CD4-positive, alpha-beta T cell treated with Interleukin-17A for 4 hours (primary cell): Measurements from ENCODE around the gene UBB.
"Not testable (repeated sequence)": the region's sequence is repeated elsewhere in the genome, so short reads cannot be mapped to it uniquely, and the experiment has no call there.

Source experiments
- DNase-seq: peaks from one replicate; pipeline ENCODE4 v3.0.0-alpha.2; 2020; ENCODE audit warnings: mixed read lengths

UBB gene

DNA sequence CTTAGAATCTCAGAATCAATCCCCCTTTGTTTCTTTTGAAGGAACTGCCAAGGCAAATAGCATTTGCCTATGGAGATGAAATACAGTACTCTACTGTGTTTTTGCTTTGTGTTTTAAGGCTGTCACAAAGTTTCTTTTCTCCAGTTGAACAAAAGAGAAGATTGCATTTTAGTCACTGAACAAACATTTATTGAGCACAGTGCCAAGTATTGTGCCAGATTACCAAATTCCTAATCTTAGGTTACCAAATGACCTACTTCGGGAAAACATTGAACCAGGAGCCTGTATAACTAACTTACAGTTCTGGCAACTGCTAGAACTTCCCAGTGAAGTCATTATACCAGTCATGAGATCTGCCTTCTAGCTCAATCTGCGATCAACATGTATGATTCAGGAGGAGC is 3.0 kb upstream of the UBB start:
- no peak for DNase-seq

DNA sequence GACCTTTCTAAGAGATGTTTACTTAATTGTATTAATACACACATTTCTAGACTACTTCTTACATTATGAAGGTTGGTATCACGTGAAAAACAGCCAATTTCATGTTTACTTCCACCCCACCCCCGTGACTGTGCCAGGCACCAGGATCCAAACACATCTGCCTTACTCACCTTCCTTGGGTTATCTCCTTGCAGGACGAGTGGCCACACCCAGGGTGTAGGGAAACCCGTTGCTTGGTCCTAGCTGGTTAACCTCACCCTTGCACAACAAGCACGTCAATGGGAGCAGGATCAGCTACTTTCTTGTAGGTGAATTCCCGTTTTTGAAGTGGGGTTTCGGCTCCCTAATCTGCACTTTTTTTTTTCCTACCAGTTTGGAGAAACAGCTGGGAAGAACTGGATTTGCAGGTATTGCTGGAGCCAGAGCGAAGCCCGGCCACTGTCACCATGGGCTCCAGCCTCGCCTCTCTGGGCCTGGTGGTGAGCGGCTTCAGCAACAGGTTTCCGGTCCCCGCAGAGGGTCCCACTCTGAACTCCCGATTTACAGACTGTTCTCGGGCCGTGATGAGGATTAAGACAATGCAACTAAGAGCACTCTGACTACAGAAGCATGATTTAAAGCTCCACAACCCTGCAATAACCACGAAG is 2.1 kb upstream of the UBB start:
- no peak for DNase-seq

DNA sequence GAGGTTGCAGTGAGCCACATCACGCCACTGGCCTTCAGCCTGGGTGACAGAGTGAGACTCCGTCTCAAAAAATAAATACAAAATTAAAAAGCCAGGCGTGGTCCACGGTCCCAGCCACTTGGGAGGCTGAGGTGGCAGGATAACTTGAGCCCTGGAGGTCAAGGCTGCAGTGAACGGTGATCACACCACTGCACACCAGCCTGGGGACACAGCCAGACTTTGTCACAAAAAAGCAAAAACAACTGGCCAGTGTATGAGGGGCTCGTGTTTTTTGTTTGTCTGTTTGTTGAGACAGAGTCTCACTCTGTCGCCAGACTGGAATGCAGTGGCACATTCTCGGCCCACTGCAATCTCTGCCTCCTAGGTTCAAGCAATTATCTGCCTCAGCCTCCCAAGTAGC is 1.2 kb upstream of the UBB start:
- no peak for DNase-seq

DNA sequence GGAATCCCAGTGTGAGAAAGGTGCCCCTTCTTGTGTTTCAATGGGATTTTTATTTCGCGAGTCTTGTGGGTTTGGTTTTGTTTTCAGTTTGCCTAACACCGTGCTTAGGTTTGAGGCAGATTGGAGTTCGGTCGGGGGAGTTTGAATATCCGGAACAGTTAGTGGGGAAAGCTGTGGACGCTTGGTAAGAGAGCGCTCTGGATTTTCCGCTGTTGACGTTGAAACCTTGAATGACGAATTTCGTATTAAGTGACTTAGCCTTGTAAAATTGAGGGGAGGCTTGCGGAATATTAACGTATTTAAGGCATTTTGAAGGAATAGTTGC is 567 bp downstream of the UBB start:
- DNase-seq = no peak

DNA sequence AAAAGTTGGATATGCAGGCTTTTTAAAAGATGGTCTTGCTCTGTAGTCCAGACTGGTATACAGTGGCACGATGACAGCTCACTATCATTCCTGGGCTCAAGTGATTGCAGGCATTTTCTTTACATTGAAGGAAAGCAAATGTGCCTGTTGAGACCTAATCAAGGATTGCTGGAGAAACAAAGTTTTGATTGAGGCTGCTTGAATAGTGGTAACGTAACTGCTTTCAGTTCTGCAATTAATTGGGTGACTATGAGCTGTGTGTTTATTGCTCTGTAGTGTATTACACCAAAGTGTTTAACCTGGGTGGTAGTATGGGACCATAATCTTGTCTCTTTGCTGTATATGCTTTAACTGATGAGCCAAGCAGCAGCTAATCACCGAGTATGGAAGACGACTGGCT is 2.3 kb downstream of the UBB start:
- DNase-seq = no peak

DNA sequence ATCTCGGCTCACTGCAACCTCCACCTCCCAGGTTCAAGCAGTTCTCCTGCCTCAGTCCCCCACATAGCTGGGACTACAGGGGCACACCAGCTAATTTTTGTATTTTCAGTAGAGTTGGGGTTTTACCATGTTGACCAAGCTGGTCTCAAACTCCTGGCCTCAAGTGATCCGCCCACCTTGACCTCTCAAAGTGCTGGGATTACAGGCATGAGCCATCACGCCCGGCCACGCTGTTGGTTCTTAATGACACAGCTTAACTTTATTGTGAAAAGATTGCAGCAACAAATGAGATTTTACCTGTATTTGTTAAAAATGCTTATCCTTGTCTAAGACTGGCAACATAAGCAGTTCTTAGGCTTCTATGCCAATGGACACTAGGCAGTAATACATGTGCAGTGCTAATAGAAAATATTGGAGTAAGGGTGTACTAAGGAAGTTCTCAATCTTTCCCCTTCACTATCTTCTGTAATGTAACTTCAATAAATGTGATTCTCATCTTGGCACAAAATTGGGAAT is 2.9 kb downstream of the UBB start:
- DNase-seq = no peak

DNA sequence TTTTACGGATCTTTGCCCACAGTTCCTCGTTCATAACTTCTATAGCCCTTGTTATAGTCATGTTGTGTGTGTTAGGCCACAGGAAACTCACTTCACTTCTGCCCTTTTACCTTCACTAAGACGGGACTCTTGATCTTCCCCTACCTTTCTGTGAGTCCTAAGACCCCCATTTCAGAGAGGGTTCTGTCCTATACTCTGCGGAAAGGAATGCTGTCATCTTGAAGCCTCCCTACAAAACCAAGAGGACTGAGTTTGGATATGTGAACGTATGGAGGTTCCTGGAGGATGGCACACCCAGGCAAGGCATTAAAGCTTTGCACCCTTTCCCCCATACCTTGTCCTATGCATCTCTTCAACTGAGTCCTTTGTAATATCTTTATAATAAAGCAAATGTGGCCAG is 3.7 kb downstream of the UBB start:
- no peak for DNase-seq

DNA sequence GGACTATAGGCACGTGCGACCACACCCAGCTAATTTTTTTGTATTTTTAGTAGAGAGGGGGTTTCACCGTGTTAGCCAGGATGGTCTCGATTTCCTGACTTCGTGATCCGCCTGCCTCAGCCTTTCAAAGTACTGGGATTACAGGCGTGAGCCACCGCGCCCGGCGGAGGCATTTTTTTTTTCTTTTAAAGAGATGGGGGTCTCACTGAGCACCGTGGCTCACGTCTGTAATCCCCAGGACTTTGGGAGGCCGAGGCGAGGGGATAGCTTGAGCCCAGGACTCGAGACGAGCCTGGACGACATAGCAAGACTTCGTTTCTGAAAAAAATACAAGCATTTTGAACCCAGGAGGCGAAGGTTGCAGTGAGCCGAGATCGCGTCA is 5.2 kb downstream of the UBB start:
- not testable (repeated sequence) for DNase-seq

DNA sequence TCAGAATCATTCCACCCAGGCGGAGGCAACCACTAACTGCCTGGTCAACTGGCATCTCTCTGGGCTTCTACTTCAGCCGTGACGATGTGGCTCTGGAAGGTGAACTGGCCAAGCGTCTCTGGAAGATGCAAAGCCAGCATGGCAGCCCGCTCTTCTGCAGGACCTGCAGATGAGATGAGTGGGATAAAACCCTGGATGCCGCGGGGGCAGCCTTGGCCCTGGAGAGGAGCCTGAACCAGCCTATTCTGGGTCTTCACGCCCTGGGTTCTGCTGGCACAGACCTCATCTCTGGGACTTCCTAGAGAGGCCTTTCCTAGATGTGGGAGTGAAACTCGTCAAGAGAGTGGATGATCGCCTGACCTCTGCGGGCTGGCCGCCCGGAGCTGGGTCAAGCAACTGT is 10.6 kb downstream of the UBB start:
- no peak for DNase-seq

DNA sequence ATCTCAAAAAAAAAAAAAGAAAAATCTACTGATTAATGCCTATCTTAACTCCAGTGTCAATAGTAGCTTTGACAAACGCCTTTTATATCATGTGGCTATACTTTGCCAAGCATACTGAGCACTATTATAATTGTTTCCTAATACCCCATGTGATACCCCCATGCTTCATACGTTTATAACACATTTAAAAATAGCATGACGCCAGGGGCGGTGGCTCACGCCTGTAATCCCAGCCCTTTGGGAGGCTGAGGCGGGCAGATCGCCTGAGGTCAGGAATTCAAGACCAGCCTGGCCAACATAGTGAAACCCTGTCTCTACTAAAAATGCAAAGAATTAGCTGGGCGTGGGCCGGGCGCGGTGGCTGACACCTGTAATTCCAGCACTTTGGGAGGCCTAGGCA is 11.6 kb downstream of the UBB start:
- DNase-seq = not testable (repeated sequence)

DNA sequence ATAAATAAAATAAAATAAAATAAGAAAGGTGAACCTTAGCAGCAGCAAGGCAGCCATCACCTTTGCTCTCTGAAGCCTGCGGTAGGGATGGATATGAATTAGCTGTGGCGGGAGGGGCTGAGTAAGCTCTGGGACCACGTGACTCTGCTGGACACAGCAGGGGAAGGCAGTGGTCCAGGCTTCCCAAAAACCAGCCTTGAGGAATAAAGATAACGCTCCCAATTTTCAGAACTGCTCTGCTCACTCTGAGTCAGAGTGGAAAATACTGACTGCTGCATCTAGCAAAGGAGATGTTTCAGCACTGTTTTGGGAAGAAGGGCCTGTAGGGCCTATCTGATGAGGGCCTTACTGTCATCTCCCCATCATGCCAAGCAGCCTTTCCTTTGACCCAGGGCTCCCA is 15.0 kb downstream of the UBB start:
- not testable (repeated sequence) for DNase-seq

DNA sequence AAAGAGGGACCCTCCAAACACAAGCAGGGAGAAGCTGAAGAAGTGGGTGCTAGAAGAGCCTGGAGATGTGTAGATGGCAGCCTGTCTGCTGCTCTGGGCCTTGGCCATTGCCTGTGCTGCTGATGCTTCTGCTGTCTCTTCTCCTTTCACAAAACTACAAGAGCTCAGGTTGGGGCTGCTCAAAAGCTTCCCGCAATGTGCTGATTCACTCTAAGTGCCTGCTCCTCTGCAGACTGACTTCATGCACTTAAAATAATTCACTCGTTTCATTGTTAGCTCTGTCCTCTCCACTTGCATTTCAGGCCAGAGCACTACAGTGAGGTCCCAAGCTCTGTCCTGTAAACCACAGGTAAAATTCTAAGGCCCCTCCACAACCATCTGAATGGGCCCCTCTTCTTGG is 15.8 kb downstream of the UBB start:
- not testable (repeated sequence) for DNase-seq

DNA sequence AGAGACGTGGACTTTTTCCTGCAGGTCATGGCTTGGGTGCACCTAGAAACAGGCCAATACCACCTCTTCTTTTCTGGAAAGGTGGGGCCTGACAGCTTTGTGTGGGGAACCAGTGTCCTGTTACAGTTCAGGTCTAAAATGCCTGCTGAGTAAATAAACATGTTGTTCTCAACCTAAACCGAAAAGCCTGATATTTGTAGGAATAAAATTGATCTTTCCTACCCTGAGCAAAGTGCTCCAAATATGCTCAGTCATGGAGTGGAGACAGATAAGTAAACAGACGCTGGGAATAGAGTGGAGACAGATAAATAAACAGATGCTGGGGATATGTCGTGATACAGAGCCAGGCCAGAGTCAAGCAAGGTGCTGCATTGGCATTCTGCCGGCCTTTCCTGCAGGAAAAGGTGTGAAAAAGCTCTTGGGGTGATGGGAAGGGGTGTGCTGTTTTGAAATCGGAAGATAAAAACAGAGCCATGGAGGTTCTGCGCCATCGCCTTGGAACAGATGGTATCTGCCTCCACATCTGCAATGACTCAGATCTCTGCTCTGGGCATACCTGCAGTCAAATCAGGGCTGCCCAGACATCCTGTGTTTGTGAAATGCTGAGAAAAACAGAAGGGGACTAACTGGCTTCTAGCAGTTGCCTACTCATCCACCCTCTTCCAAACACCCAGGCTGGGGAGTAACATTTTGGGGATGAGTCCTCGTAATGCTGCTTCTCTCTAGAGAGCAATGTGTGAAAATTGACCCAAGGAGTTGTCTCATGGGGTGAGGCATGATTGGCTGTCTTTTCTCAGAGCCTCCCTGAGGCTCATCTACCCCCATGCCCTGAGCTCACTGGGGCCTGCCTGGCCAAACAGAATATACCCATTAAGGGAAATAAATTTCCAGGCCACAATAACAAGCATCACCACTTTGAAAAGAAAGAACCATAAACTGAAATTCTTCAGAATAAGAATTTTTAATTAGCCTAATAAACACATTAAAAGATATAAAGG is 17.7 kb downstream of the UBB start:
- DNase-seq = peak; percentile 34

DNA sequence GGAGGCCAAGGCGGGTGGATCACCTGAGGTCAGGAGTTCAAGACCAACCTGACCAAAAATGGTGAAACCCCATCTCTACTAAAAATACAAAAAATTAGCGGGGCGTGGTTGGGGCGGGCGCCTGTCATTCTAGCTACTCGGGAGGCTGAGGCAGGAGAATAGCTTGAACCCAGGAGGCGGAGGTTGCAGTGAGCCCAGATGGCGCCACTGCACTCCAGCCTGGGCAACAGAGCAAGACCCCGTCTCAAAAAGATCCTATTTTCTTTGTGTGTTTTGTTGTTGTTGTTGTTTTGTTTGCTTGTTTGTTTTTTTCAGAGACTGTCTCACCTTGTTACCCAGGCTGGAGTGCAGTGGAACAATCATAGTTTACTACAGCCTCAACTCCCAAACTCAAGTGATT is 23.0 kb downstream of the UBB start:
- DNase-seq = not testable (repeated sequence)

DNA sequence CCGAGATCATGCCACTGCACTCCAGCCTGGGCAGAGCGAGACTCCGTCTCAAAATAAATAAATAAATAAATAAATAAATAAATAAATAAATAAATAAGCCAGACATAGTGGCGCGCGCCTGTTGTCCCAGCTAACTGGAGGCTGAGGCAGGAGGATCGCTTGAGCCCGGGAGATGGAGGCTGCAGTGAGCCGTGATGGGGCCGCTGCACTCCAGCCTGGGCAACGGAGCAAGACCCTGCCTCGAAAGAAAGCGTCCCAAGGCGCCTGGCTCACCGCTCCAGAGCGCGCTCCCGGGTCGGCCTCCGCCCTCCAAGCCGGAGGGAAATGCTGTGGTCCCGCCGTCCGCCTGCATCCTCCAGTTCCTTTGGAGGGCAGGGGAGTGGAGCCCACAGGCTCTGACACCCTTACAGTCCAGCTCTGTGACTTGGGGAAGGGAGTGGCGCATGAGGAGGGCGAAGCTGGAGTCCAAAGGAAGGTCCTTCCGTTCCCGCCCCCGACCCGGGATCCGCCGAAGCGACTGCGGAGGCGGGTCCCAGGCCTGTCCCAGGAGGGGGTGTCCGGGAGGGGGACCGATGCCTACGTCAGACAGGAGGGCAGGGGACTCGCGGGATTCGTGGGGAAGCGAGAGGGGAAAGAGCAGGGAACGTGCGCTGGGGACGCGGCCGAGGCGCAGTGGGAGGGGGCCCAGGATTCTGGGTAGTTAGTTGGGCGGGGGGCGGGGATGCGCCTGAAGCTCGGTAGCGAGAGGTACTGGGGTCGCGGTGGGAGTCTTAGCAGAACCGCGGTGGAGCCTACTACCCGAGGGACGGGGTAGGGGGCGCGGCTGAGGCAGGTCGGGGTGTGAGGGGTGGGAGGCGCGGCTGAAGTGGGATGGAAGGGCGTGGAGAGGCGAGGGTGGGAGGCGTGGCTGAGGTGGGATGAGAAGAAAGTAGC is 26.1 kb downstream of the UBB start:
- peak; percentile 18 for DNase-seq

DNA sequence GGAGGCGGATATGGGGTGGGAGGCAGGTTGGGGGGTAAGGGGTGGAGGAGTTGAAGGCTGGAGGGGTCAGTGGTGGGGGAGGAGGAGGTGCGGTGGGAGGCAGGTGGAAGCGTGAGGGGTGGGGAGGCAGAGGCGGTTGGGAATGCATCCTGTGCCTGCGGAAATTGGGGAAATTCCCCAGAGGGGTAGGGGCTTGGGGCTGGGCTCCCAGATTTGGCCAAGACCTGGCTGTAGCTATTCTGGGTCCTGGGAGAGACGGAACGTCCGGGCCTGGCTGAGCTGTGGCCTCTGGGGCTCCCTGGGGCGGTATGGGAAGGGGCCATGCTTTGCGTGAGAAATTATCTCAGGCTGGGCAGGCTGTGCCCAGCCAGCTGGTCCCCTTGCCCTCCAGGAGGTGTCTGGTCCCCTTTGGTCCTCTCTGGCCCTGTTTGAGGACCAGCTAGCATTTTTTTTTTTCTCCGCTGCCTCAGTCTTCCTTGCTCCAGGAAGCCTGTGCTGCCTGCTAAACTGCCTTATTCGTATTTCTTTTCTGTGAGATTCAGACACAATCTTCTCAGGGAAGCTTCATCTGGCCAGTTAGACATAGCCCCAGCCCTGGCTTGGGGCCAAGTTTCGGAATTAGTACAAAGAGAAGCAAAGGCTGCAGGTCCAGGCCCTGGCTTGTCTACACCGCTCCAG is 27.2 kb downstream of the UBB start:
- no peak for DNase-seq

DNA sequence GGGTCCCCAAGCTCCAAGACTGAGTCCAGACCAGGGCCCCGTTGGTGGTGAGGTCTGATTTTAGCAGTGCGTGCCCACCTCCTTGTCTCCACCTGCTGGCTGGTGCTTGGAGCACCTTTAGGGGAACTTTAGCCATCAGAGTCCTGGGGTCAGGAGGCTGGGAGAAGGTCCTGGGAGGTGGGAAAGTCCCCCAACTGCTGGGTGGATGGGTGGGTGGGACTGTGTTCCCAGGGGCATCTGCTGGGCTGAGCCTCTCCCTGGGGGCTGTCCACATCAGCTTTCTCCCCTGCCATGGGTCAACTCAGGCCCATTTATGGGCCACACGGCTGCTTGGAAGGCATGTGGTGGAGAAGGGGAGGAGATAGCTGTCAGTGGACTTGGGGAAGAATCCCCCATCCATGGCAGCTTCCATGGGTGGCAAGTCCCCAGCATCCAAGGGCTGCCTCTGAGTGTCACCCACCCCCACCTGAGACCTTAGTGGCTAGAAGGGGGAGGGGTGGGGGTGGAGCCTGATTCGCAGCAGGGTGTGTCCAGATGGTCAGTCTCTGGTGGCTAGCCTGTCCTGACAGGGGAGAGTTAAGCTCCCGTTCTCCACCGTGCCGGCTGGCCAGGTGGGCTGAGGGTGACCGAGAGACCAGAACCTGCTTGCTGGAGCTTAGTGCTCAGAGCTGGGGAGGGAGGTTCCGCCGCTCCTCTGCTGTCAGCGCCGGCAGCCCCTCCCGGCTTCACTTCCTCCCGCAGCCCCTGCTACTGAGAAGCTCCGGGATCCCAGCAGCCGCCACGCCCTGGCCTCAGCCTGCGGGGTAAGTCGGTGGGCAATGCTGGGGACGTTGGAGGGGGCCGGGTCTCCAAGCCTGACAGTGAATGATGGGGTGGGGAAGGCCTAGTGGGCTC is 34.4 kb downstream of the UBB start, which contains the start of gene TRPV2:
TSS of gene TRPV2 (plus strand) at position 541 of the 894 bp plus-strand sequence. CDS start 2,098 bp downstream, outside the sequence.
- peak; percentile 70 for DNase-seq

DNA sequence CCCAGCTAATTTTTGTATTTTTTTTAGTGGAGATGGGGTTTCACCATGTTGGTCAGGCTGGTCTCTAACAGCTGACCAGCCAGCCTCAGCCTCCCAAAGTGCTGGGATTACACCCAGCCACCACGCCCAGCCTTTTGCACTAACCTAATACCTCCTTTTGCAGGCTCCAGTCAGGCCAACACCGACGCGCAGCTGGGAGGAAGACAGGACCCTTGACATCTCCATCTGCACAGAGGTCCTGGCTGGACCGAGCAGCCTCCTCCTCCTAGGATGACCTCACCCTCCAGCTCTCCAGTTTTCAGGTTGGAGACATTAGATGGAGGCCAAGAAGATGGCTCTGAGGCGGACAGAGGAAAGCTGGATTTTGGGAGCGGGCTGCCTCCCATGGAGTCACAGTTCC is 36.5 kb downstream of the UBB start:
- DNase-seq = no peak

DNA sequence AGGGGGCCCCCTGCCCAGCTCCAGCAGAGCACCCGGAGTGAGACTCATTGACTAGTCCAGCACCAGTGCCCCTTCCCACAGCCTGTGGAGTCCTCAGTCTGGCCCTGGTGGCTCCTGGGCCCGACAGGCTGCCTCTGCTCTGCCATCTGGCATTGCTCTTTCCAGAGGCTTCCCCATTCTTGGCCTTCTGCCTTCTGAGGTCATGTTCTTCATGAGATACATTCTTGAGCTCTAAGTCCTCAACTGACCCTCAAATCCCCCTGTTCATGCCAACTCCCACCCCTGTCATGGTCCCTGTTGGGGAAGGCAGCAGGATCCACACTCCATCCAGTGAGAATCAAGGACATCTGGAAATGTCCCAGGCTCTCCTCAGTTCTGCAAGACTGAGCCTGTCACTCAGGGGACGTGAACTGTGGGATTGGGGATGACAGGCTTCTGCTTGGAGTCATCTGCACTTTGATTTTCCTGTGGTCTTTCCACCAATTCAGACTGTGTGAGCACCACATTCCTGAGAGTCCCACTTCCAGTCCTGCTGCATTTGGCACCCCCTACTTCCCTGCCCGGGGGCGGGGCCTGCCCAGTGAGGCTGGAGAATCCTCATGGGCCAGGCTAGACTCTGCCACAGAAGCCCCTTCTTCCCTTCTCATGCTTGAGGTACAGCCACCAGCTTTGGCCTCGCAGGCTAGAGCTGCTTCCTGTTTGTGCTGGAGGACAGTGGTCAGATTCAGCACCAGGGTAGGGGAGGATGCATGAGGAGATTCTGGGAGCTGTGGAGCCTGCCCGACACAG is 37.2 kb downstream of the UBB start:
- DNase-seq = no peak

DNA sequence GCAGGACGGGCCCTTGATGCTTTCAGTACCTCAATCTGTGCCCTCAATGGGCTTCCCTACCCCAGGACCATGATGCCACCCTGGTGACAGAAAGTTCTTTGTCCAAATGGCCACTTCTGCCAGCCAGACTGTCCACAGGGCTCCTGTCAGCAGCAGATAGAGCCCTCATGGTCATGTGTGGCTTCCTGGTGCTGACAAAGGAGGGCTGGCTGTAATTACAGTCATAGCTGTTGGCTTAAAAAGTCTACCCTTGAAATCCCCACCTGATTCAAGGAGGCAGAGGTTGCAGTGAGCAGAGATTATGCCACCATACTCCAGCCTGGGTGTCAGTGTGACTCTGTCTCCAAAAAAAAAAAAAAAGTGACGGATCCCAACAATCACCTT is 37.8 kb downstream of the UBB start:
- DNase-seq = no peak
